CD4-positive, alpha-beta T cell (primary cell): ENCODE results near the gene TMEM63A. TPM values are rescaled to one million over a fixed set of nuclear protein-coding genes. Genes with fewer than 3 reads are reported as not detected.

Experiments
- ATAC-seq: fragments of 200-7000 bp; cut with Tn5 transposase; one replicate; pipeline ENCODE4 v1.10.0; 2022; ENCODE audit warnings: mild to moderate bottlenecking; ENCODE audit not compliant: poor library complexity
- CTCF ChIA-PET: fragments of 350-600 bp; sonication (Branson Sonifier 250); formaldehyde crosslinking; loops from one replicate; lab custom pipeline; 2021; ENCODE audit warnings: antibody characterized with exemption, inconsistent platforms; lab: Charles Lee
- POLR2A ChIA-PET: fragments of 350-600 bp; sonication (Branson Sonifier 250); formaldehyde crosslinking; loops from one replicate; lab custom pipeline; 2021; ENCODE audit warnings: antibody characterized with exemption, inconsistent platforms; lab: Charles Lee
- DNase-seq, 14 experiments: peaks; one replicate each; pipeline ENCODE4 v3.0.0-alpha.2; 2013 to 2020; ENCODE audit warnings: mixed read lengths in 2 of 14
- H3K27ac ChIP-seq, 2 donors: one replicate each; pipeline versions ENCODE4 v1.5.1 to v1.7.0; 2013; ENCODE audit warnings: low read length in 2 of 2, low read depth in 1 of 2, mild to moderate bottlenecking in 1 of 2
- H3K27me3 ChIP-seq, 2 experiments: 1 replicate in 1 of 2; 2 replicates in 1 of 2; pipeline versions ENCODE4 v1.6.1 to v1.7.0; 2013; ENCODE audit warnings: low read length in 2 of 2, control low read depth in 1 of 2, mild to moderate bottlenecking in 1 of 2, moderate library complexity in 1 of 2; ENCODE audit not compliant: insufficient read depth in 2 of 2, control insufficient read depth in 1 of 2
- H3K36me3 ChIP-seq: one replicate; pipeline ENCODE4 v1.6.1; 2013; ENCODE audit warnings: low read length, control low read depth; ENCODE audit not compliant: insufficient read depth
- H3K4me1 ChIP-seq: one replicate; pipeline ENCODE4 v1.6.1; 2013; ENCODE audit warnings: low read length, control low read depth; ENCODE audit not compliant: insufficient read depth
- H3K4me3 ChIP-seq: one replicate; pipeline ENCODE4 v1.5.1; 2013; ENCODE audit warnings: mild to moderate bottlenecking, low read length, moderate library complexity
- H3K9me3 ChIP-seq, 2 experiments: 1 replicate in 1 of 2; 2 replicates in 1 of 2; pipeline versions ENCODE4 v1.6.1 to v1.7.0; 2013; ENCODE audit warnings: low read length in 2 of 2, mild to moderate bottlenecking in 2 of 2, control low read depth in 1 of 2, moderate library complexity in 1 of 2; ENCODE audit not compliant: control insufficient read depth in 1 of 2, insufficient read depth in 1 of 2
- H3K27ac Mint-ChIP-seq: one replicate; pipeline ENCODE4 v1.8.0; 2020; ENCODE audit warnings: mixed read lengths
- H3K27me3 Mint-ChIP-seq: one replicate; pipeline ENCODE4 v1.8.0; 2021; ENCODE audit warnings: mixed read lengths
- H3K36me3 Mint-ChIP-seq: one replicate; pipeline ENCODE4 v1.8.0; 2021; ENCODE audit warnings: low read depth, mixed read lengths
- H3K4me1 Mint-ChIP-seq: one replicate; pipeline ENCODE4 v1.8.0; 2021; ENCODE audit warnings: low read depth, mixed read lengths
- H3K4me3 Mint-ChIP-seq: one replicate; pipeline ENCODE4 v1.8.0; 2020; ENCODE audit warnings: mild to moderate bottlenecking, mixed read lengths
- H3K9me3 Mint-ChIP-seq: one replicate; pipeline ENCODE4 v1.8.0; 2020; ENCODE audit warnings: mixed read lengths
- intact Hi-C, 2 experiments: fragments of 100-400 bp; cut with DNase I in 1 of 2; cut with micrococcal nuclease in 1 of 2; formaldehyde crosslinking; loops; one replicate each; pipeline versions ENCODE4 v1.15.1 to v1.9.0; 2023 to 2025; cut with DNase I, micrococcal nuclease
- total RNA-seq, 174 experiments: library from RNA in 2 of 174; stranded (reverse) in 2 of 174; gene quantifications; one replicate each; pipeline ENCODE4 v1.2.3 and lab custom pipeline; 2021 to 2026
- TF ChIP-seq, protein P1 (sequence below): fragments of 200-600 bp; IDR thresholded peaks from one replicate; pipeline ENCODE4 v1.8.0; 2022; ENCODE audit warnings: antibody characterized with exemption, mild to moderate bottlenecking

Gene TMEM63A
- total RNA-seq, 2 experiments from 2014 or later, result 199 to 204 TPM

DNA sequence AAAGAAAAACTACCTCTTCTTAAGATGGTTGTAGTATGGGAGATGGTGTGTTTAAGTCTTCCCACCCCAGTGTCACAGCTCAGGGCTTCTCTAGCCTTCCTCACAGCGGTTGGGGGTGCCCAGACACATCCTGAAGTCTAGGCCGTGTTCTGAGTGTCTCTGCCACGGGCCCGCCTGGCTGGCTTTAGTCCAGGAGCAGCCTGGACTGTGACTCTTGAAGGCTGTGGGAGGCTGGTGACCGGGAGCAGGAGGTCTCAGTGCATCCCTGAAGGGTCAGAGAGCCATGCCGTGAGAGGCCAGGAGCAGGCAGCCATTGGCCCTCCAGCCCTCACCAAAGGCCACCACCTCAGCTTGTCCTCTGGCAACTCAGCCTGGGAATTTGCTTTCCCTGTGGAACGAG, 67.8 kb downstream of the TMEM63A start:
- Mint-ChIP-seq H3K4me1 (no peaks in the 10 kb centered on the region), H3K4me3 (no peak overlapping the region), H3K27ac (no peak overlapping the region), H3K9me3 (no peaks in the 10 kb centered on the region), H3K27me3 (no peaks in the 10 kb centered on the region), H3K36me3 (no peaks in the 10 kb centered on the region)
- TF ChIP-seq, protein P1, sequence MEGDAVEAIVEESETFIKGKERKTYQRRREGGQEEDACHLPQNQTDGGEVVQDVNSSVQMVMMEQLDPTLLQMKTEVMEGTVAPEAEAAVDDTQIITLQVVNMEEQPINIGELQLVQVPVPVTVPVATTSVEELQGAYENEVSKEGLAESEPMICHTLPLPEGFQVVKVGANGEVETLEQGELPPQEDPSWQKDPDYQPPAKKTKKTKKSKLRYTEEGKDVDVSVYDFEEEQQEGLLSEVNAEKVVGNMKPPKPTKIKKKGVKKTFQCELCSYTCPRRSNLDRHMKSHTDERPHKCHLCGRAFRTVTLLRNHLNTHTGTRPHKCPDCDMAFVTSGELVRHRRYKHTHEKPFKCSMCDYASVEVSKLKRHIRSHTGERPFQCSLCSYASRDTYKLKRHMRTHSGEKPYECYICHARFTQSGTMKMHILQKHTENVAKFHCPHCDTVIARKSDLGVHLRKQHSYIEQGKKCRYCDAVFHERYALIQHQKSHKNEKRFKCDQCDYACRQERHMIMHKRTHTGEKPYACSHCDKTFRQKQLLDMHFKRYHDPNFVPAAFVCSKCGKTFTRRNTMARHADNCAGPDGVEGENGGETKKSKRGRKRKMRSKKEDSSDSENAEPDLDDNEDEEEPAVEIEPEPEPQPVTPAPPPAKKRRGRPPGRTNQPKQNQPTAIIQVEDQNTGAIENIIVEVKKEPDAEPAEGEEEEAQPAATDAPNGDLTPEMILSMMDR, result no peak
- DNase-seq (no peak), ATAC-seq (no peak)
- Histone ChIP-seq H3K36me3 (no peaks in the 10 kb centered on the region), H3K4me1 (peaks cover 9% of the 10 kb centered on the region), H3K27ac (no peak overlapping the region), H3K27me3 (no peaks in the 10 kb centered on the region), H3K9me3 (no peaks in the 10 kb centered on the region), H3K4me3 (no peak overlapping the region)
- CTCF ChIA-PET, result no interaction called here
- POLR2A ChIA-PET, result interaction anchor here (0.6 to 1.7 kb wide), 3 partner anchors 36 to 137 kb away, joined by 3 to 4 read pairs (median 3); no protein-coding TSS in a partner anchor
- intact Hi-C loops, result no loop called here

DNA sequence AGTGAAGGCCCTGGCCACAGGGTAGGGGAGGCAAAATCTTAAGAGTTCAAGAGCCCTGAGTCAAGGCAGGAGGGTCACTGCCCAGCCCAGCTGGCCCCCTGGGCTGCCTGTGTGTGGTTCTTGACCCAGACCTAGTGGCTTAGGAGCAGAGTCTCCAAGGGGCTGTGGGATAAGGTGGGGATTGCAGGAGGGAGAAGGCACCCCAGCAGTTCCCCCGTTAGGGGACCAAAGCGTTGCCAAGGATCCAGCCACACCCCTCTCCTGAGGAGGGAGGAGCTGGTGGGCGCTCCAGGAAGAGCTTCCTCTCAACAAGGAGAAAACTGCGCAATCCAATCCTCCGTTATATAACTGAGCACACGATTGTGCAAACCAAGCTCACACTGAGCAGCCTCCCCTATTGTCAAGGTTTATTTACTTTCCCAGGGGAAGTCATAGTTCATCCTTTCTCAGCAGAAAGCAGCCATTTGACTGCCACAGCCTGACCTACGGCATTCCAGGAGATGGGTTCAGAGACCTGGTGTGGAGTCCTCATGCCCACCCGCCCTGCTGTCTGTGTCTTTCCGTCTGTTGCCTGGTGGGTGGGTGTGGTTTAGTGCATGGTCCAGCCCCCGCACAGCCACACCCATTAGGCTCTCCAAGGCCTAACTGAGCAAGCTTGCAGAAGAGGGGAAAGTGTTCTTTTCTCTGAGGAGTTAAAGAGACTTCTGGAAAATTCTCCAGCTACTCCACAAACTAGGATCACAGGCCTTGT, 68.8 kb downstream of the TMEM63A start:
- no peak overlapping the region for H3K4me3 Mint-ChIP-seq
- Histone ChIP-seq H3K4me3 (no peak overlapping the region), H3K9me3 (no peaks in the 10 kb centered on the region), H3K27me3 (no peaks in the 10 kb centered on the region), H3K36me3 (no peaks in the 10 kb centered on the region), H3K27ac (no peak overlapping the region), H3K4me1 (peaks cover 10% of the 10 kb centered on the region)
- POLR2A ChIA-PET, result interaction anchor here (0.8 to 1.7 kb wide), 2 partner anchors 35 to 36 kb away, joined by 3 read pairs; no protein-coding TSS in a partner anchor
- no peaks in the 10 kb centered on the region for H3K36me3 Mint-ChIP-seq
- CTCF ChIA-PET, result no interaction called here
- no peaks in the 10 kb centered on the region for H3K27me3 Mint-ChIP-seq
- TF ChIP-seq, protein P1, result no peak
- no peak overlapping the region for H3K27ac Mint-ChIP-seq
- DNase-seq, result no peak
- no peaks in the 10 kb centered on the region for H3K9me3 Mint-ChIP-seq
- intact Hi-C loops, result no loop called here
- no peak for ATAC-seq
- H3K4me1 Mint-ChIP-seq, result no peaks in the 10 kb centered on the region

DNA sequence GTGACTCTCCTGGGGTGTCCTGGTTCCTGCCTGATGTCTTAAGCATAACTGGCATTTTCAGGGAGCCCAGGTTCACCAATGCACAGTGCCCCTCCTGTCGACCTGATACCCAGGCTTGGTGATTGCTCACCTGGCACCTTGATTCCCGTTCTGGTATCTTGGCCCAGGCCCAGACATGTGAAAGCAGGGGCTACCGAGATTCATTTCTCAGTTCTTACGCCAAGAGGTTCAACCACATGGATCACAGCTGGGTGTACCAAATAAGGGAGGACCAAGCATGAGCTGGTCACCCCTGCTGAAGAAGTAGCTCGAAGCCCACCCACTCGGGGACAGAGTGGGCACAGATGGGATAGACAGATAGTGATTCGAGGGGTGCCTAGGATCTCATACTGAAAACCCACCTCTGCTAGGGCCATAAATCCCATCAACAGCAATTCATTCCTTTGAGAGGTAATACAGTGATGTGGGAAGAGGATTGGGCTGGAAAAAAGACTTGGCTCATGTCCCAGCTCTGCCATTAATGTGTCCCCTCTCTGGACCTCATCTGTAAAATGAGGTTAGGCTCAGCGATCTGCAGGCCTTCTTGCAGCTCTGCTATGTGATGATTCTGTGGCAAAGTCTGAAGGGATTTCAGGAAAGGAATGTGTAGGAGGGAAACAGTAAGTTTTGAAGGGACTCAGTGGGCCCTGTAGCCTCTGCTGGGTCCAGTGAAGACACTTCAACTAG, 69.5 kb downstream of the TMEM63A start:
- ChIA-PET POLR2A (interaction anchor here (1.6 to 5.0 kb wide), 2 partner anchors 23 to 35 kb away, joined by 6 to 42 read pairs; partner anchors contain the start of gene SRP9), CTCF (no interaction called here)
- DNase-seq, result no peak
- H3K4me3 ChIP-seq, result no peak overlapping the region
- no peak for ATAC-seq
- no peaks in the 10 kb centered on the region for H3K36me3 Mint-ChIP-seq
- H3K4me1 Mint-ChIP-seq, result no peaks in the 10 kb centered on the region
- H3K36me3 ChIP-seq, result no peaks in the 10 kb centered on the region
- H3K9me3 Mint-ChIP-seq, result no peaks in the 10 kb centered on the region
- intact Hi-C loops, result no loop called here
- no peaks in the 10 kb centered on the region for H3K27me3 ChIP-seq
- no peak overlapping the region for H3K4me3 Mint-ChIP-seq
- no peaks in the 10 kb centered on the region for H3K9me3 ChIP-seq
- no peaks in the 10 kb centered on the region for H3K27me3 Mint-ChIP-seq
- no peak overlapping the region for H3K27ac Mint-ChIP-seq
- TF ChIP-seq, protein P1, result no peak
- no peak overlapping the region for H3K27ac ChIP-seq
- peaks cover 10% of the 10 kb centered on the region for H3K4me1 ChIP-seq
